Fibroblast of pulmonary artery (primary cell): ENCODE results near the gene AP1S3.

Source experiments
- DNase-seq: peaks from one replicate; pipeline ENCODE4 v3.0.0-alpha.2; 2010; ENCODE audit warnings: low read depth
- H3K4me3 ChIP-seq: replicated peaks from 2 replicates; pipeline ENCODE4 v1.5.1; 2011; ENCODE audit warnings: low read depth, mild to moderate bottlenecking, control low read depth, low read length, moderate library complexity
- CTCF ChIP-seq: IDR thresholded peaks from 2 replicates; pipeline ENCODE4 v1.5.1; 2011; ENCODE audit warnings: mild to moderate bottlenecking, control low read depth, low read length, inconsistent platforms; ENCODE audit errors: missing control alignments

The AP1S3 gene

GRCh38 chr2:223854741-223855140 is 17.4 kb upstream of the AP1S3 start:
- no peak overlapping the region for H3K4me3 ChIP-seq
- no peak for TF ChIP-seq CTCF
- no peak for DNase-seq

- no peak for TF ChIP-seq CTCF
Measured at GRCh38 chr2:223853425-223853837, 16.0 kb upstream of the AP1S3 start.

GRCh38 chr2:223852281-223852795 is 15.0 kb upstream of the AP1S3 start:
- no peak for TF ChIP-seq CTCF
- DNase-seq = no peak
- no peak overlapping the region for H3K4me3 ChIP-seq

More at GRCh38 chr2:223853425-223853837, 16.0 kb upstream of the AP1S3 start:
- DNase-seq = no peak
- no peak overlapping the region for H3K4me3 ChIP-seq

- no peak for TF ChIP-seq CTCF
- no peak for DNase-seq
- H3K4me3 ChIP-seq = no peak overlapping the region
Measured at GRCh38 chr2:223847410-223847809, 10.0 kb upstream of the AP1S3 start.

- DNase-seq = peak; percentile 74
- H3K4me3 ChIP-seq = no peak overlapping the region
Measured at GRCh38 chr2:223846515-223846914, 9.1 kb upstream of the AP1S3 start.

GRCh38 chr2:223841436-223842190 is 4.2 kb upstream of the AP1S3 start:
- TF ChIP-seq CTCF = no peak

More at GRCh38 chr2:223846515-223846914, 9.1 kb upstream of the AP1S3 start:
- no peak for TF ChIP-seq CTCF

More at GRCh38 chr2:223841436-223842190, 4.2 kb upstream of the AP1S3 start:
- DNase-seq = no peak
- H3K4me3 ChIP-seq = no peak overlapping the region
